SU-DHL-6 (cell line): ENCODE measurements around the gene UBP1.

Experiments
- CTCF ChIP-seq: fragments of 200-600 bp; sonication (generic); IDR thresholded peaks from one replicate; pipeline ENCODE4 v1.5.1; 2017; ENCODE audit warnings: antibody characterized with exemption, mild to moderate bottlenecking, low read length, moderate library complexity; ENCODE audit not compliant: insufficient read depth, poor library complexity, severe bottlenecking
- EZH2phosphoT487 ChIP-seq: fragments of 200-600 bp; sonication (generic), shearing (Covaris generic); conservative IDR thresholded peaks from 2 replicates; pipeline ENCODE4 v1.6.1; 2018; ENCODE audit warnings: mild to moderate bottlenecking, antibody characterized with exemption, low read length, moderate library complexity, mixed read lengths

GRCh38 chr3:33420966-33421365, 19.2 kb downstream of the UBP1 start:
- TF ChIP-seq CTCF (no peak), EZH2phosphoT487 (no peak)
